T-helper 1 cell treated with Interleukin-12 subunit alpha and Interleukin-12 subunit beta and Interleukin-4 antibody, amounts not matched to agents 30 ng/mL and 1 ng/mL, for 36 hours (primary cell): ENCODE measurements around the gene AHCY. TPM values are rescaled to one million over a fixed set of nuclear protein-coding genes. Genes with fewer than 3 reads are reported as not detected.

ENCODE experiments used
- intact Hi-C: fragments of 100-400 bp; cut with micrococcal nuclease; formaldehyde crosslinking; loops from one replicate; pipeline ENCODE4 v1.15.1; 2024
- total RNA-seq: library from RNA; stranded (reverse); gene quantifications from 2 replicates; pipeline ENCODE4 v1.2.3, GENCODE V29; 2022

AHCY gene
- total RNA-seq, 1 donor from 2014 or later = 61.3 TPM

DNA sequence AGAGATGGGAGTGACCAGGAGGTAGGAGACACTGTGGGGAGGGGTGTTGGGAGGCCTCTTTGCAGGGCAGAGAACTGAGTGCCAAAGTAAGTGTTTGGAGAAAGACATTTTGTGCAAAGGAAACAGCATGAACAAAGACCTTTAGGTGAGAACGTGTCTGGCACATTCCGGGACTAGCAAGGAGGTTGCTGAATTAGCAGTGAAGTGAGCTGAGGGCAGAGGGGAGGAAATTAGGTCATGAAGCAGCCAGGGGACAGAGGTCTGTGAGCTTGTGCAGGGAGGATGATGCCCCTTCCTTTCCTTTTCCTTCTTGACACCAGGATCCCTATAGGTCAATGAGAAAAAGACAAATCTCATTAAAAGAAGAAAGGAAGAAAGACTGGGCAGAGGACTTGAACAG is 21.4 kb upstream of the AHCY start:
- intact Hi-C loops = no loop called here

DNA sequence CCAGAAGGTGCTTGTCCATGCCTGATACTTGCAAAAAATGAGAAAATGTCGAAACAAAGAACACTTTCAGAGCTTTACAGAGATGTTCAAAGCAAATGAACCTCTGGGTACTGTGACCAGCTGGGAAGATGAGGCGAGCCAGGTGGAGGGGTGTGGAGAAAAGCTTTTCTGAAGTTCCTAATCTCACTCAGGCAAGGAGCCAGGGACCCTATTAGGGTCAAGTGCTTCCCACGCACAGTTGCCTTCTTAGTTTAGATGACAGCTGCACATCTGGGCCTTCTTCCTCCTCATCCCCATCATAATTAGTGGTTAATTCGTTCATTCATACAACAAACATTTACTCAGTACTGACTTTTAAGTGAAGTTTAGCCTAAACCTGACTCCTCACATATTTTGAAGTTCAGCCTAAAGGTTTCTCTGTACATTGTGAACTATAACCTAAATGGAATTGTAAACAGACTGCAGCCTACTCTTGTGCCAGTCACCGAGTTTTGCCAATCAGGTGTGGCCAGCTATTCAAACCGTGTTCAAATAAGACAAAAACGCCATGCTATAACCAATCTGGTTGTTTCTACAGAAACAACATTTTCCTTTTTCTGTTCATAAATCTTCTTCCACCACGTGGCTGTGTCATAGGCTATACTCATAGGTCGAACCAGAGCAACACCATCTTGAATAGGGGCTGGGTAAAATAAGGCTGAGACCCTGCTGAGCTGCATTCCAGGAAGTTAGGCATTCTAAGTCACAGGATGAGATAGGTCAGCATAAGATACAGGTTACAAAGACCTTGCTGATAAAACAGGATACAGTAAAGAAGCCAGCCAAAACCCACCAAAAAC is 19.3 kb upstream of the AHCY start:
- intact Hi-C loops = no loop called here

DNA sequence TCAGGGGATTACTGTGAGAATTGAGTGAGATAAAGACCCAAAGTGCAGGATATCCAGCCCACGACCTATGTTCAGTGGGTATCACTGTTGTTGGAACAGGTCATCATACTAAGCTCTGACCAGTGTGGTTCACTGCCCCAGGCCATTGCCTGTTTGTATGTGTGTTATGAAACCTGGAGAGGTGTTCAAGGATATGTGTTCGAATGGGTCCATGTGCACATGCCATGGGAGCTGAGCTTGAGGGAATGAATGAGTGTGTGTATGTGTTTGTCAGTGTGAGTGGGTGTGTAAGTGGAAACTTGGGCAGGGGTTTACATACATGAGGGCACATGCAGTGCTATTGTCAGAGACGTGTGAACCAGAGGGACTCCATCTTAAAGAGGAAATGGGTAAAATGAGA is 17.7 kb upstream of the AHCY start:
- intact Hi-C loops = no loop called here

DNA sequence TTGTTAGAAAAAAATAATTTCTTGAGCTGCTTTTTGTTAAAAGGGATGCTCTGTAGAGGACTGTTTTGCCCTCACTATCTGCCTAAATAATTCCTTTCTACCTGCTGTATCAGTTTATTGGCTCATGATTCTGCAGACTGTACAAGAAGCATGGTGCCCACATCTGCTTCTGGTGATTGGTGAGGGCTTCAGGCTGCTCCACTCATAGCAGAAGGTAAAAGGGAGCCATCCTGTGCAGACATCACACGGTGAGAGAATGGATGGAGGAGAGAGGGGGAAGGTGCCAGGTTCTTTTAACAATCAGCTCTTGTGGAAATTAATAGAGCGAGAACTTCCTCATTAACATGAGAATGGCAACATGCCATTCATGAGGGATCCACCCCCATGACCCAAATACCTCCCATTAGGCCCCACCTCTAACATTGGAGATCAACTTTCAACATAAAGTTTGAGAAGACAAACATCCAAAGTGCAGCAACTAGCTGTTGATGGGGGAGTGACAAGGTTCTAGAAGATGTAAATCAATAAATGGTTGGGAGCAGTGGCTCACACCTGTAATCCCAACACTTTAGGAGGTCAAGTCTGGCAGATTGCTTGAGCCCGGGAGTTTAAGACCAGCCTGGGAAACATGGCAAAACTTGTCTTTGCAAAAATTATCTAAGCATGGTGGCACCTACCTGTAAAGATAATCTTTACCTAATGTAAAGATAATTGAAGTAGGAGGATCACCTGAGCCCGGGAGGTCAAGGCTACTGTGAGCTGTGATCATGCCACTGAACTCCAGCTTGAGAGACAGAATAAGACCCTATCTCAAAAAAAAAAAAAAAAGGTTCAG is 15.7 kb upstream of the AHCY start:
- intact Hi-C loops = no loop called here

DNA sequence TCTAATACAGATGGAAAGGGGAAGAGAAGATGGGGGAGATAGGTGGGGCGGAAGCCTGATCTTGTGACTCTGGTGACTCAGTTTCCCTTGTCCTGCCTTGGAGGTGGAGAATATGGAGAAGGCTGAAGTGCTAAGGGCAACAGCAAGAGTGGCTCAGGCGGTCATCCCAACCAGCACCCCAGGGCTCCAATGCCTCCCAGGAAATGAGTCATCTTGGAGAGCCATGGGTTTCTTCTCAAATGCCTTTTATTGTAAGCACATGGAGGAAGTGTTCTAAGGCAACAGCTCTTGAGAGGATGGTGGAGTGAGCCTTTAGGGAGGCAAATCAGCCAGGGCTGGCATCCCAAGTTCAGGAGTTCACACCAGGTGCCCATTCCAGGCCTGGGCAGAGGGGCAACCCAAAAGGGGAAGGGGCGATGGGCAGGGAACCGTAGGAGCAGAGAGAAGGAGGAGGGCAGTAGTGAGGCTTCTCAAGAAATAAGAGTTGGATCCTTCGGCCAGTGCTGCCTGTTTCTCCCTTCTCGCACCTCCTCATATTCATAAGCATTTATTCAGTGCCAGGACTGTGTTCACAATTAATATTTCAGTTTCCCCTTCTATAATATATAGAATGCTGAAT is 13.2 kb upstream of the AHCY start:
- intact Hi-C loops = no loop called here

DNA sequence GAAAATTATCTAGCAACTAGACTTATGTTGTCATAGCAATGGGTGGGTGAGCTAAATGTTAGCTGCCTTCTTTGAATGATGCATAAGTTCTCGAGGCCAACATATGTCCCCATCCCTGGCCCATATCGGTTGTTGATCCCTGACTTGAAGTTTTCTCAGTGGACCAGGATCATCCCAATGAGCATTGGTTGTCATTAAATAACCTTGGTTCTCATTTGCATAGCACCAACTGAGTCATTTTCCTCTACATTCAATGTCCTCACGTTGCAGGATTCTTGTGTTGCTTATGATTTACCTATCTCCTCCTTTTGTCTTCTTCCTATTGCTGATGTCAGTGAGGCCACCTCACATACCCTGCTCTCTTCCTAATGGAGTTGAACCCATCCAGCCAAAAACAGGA is 12.1 kb upstream of the AHCY start:
- intact Hi-C loops = no loop called here

DNA sequence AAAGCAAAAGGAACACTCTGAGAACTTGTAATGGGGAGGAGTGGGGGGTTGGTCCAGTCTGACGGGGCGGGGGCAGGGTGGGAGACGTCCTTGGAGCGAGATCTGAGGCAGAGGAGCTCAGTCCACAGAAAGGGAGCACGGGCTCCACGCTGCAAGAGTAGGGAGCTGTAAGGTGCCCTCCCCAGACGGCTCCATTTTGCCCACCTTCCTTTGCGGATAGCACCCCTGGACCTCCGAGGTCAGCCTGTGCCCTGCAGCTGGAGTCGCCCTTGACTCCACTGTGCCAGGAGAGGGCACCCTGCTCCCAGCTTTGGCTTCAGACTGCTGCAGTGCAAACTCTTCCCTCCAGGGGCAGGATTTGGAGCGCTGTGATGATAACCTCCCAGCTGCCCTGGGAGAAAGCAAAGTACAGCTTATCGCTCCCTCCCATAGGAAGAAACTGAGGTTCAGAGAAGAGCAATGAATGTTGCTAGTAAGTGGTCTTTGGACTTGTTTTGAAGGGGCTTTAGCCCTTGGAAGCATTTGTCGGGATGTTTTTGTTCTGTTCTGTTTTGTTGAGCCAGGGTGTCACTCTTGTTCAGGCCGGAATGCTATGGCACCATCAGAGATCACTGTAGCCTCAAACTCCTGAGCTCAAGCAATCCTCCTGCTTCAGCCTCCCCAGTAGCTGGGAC is 9.5 kb upstream of the AHCY start:
- intact Hi-C loops = loop anchor here (1.0 to 5.0 kb wide), 10 partner anchors 9 to 457 kb away; partner anchors contain the start of genes AHCY and ITCH

DNA sequence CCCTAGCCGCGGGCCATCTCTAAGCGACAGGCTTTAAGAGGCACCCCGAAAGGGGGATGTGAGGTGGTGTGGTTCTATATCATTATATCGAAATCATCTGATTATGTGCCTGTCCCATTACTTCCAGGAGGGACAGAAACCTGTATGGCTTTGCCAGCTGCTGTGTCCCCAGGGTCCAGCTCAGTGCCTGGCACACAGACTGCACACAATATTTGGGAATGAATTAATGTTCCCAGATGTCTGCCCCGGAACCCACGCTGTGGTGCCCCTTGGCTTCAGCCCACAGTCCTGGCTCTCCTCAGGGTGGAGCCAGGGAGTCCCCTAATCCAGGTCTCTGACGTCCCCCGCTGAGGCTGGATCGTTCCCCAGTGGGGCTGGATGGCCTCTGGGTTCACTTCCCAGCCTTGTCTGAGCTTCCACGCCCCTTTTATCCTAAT is 8.9 kb upstream of the AHCY start:
- intact Hi-C loops = loop anchor here (1.0 to 5.0 kb wide), 10 partner anchors 9 to 457 kb away; partner anchors contain the start of genes AHCY and ITCH

DNA sequence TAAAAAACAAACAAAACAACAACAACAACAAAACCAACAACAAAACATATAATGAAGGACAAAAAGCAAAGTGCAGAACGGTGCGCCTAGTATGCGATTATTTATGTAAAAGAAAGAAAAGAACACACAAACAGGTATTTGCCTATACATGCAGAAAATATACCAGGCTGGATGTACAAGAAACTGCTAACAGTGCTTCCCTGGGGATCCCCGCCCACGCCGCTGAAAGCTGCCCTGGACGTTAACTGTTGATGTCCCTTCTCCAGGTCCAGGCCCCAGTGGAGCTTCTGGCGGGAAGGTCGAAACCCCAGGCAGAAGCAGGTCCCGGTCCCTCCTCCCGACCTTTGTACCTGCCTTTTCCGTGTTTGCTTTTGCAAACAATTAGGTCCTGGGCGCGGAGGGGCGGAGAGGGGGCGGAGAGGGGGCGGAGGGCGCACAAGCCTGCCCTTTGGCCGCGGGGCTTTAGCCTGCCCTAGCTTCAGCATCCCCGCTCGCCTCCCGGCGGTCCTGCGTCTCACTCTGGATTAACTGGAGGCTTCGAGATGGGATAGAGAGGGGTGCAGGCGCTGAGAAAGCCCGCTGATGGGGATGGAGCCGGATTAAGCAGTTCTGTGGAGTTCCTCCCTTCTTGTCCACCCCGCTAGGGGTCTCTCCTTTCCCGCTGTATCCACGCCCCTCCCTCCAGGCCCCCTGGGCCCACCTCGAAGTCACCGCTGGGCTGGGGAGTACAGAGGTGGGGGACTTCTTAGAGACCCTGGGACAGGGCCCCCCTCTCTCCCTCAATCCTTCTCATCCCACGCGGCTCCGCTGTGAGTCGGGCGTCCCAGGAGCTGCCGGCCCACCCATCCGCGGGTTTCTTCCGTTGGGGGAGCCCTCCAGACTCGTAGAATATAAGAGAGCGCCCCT is 8.2 kb upstream of the AHCY start:
- intact Hi-C loops = loop anchor here (1.0 to 5.0 kb wide), 10 partner anchors 8 to 458 kb away; partner anchors contain the start of genes AHCY and ITCH

DNA sequence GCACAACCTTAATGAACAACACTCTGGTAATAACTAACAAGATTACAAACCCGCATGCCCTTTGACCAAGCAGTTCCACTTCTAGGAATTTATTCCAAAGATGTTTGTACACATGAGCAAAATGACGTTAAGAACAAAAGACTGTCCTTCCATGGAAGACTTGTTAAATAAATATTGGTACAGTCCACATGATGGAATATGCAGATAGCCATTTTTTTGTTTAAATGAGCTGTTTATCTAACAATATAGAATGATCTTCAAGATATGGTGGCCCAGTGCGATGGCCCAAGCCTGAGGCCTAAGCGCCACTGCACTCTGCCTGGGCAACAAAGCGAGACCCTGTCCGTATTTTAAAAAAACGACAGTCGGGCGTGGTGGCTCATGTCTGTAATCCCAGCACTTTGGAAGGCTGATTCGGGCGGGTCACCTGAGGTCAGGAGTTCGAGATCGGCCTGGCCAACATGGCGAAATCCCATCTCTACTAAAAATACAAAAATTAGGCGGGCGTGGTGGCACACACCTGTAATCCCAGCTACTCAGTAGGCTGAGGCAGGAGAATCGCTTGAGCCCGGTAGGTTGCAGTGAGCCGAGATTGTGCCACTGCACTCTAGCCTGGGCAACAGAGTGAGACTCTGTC is 7.4 kb upstream of the AHCY start:
- intact Hi-C loops = loop anchor here (5.0 kb wide), 2 partner anchors 97 to 442 kb away; no protein-coding TSS in a partner anchor

DNA sequence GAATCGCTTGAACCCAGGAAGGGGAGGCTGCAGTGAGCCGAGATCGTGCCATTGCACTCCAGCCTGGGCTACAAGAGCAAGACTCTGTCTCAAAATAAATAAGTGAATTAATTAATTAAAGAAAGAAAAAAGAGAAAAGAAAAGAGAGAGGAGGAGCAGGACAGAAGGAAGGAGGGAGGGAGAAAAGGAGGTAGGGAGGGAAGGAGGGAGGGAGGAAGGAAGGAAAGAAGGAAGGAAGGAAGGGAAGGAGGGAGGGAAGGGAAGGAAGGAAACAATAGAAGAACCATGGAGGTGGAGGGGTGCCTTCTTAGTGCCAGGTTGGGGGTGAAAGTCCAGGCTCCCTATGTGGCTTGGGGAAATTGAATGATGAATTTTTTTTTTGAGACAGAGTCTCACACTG is 6.5 kb upstream of the AHCY start:
- intact Hi-C loops = loop anchor here (5.0 to 10.0 kb wide), 3 partner anchors 98 to 865 kb away; partner anchors contain the start of gene SNTA1

DNA sequence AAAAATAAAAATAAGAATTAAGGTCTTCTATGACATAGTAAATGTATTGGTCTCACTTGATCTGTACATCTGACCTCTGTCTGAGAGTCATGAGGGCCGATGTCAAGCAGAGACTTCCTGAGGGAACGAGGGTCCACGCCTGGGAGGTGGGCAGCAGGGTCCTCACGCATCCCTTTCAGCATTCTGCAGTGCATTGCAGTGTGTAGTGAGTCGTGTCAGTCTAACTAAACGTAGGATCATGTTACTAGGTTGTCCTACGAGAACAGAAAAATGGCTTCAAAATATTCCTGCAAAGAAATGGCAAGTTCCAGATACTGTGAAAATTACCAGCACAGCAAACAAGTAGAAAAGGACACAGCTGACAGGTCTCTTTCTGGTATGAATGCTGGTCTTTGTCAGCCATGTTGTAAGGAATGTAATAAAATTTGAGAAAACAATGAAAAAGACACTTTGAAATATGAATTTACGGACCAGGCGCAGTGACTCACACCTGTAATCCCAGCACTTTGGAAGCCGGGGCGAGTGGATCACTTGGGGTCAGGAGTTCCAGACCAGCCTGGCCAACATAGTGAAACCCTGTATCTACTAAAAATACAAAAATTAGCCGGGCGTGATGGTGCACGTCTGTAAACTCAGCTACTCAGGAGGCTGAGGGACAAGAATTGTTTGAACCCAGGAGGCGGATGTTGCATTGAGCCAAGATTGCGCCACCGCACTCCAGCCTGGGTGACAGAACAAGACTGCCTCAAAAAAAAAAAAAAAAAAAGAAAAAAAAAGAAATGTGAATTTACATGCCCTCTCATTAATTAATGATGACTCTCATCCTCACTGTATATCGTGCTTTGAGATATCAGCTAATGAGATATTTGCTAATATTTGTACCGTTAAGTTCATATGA is 2.4 kb upstream of the AHCY start:
- intact Hi-C loops = loop anchor here (10.0 kb wide), 1 partner anchor 861 kb away; the partner anchor contains the start of gene SNTA1

DNA sequence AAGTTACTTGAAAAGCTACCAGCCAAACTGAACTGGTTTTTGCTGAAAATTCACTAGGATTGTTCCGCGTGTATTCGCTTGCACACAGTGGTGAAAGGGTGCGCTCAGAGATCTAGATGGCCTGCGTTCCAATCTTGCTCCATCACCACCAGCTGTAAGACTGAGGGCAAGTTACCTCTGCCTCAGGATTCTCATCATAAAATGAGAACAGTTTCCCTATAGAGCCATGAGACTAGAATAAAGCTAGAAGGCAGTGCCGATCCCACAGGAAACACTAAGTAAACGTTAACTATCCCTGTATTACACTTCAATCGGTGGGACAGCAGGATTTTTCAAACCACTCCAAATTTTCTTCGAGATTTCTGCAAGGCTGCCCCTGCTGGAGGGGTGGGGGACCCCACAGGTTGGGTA is 838 bp downstream of the AHCY start:
- intact Hi-C loops = loop anchor here (1.0 to 10.0 kb wide), 6 partner anchors 491 to 1240 kb away; partner anchors contain the start of genes CDK5RAP1, CHMP4B, ERGIC3 and PXMP4

DNA sequence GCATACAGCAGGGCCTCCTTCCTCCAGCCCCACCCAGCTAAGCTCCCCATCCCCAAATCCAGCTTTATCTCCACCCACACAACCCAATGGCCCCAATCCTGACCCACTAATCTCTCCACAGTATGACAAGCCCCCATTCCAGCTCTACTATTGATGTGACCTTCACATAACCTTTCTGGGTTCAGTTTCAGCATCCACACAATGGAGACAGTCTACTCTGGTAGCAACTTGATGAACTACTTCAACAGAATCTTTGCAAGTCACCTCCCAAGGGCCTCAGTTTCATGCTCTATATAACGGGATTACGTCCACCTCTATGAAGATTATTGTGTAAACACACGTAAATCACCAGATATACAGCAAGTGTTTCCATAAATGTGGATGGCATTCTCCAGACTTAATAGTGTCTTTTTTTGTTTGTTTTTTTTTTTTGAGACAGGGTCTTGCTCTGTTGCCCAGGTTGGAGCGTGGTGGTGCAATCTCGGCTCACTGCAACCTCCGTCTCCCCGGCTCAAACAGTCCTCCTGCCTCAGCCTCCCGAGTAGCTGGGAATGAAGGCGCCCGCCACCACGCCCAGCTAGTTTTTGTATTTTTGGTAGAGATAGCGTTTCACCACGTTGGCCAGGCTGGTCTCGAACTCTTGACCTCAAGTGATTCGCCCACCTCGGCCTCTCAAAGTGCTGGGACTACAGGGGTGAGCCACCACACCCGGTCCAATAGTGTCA is 1.4 kb downstream of the AHCY start:
- intact Hi-C loops = loop anchor here (1.0 to 10.0 kb wide), 6 partner anchors 490 to 1241 kb away; partner anchors contain the start of genes CDK5RAP1, CHMP4B, ERGIC3 and PXMP4

DNA sequence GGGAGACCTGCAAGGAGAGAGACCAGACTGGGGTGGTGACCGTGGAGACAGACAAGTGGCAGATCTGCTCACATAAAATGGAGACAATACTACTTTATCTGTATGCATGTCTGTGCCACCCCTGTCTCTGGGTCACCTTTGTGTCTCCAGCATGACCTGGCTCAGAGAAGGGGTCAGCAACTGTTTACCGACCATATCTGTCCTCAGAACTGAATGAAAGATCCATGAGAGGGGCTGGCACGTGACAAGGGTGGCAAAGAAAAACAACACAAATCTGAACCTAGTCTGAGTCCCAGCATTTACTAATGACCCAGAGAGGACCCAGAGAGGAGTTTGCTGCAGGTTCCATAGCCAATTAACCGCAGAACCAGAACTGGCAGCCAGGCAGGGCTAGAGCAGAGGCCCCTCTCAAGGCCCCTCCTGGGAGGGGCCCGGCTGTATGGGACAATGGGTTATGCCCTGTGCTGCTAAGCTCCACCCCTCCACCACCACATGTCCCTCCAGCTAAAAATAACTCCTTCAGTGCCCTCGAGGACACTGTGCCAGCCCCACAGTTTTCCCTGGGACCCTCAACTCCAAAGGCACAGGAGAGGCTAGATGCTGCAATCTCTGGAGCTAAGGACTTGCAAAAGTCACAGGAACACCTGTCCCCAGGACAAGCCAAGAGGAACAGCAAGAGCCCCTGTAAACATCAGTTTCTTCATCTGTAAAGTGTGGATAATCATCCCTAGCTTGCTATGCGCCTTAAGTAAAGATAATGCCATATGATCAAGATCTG is 2.2 kb downstream of the AHCY start:
- intact Hi-C loops = loop anchor here (5.0 to 10.0 kb wide), 3 partner anchors 856 to 1241 kb away; partner anchors contain the start of genes CDK5RAP1, ERGIC3 and SNTA1

DNA sequence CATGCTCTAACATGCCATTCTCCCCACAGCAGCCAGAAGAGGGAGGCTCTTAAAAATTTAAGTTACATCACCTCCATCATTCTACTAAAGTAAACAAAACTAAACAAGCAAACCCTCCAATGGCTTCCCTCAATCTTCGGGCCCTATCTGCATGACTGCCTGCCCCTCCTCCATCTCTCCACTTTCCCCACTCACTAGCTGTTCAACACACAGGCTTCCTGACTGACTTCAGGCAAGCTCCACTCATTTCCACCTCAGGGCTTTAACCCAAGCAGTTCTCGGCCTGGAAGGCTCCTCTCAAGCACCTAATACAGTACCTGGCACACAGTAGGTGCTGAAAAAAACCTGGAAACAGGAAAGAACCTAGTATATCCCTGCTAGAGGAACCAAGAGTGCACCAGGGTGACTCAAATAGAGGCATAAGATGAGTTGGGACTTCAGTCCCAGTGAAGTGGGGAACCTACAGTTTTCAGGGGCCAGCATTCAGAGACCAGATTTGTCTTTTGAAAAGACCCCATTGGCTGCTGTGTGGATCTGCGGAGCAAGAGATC is 2.8 kb downstream of the AHCY start:
- intact Hi-C loops = loop anchor here (5.0 to 10.0 kb wide), 3 partner anchors 856 to 1242 kb away; partner anchors contain the start of genes CDK5RAP1, ERGIC3 and SNTA1
